ENCODE results near the gene HMCN2.

DNA sequence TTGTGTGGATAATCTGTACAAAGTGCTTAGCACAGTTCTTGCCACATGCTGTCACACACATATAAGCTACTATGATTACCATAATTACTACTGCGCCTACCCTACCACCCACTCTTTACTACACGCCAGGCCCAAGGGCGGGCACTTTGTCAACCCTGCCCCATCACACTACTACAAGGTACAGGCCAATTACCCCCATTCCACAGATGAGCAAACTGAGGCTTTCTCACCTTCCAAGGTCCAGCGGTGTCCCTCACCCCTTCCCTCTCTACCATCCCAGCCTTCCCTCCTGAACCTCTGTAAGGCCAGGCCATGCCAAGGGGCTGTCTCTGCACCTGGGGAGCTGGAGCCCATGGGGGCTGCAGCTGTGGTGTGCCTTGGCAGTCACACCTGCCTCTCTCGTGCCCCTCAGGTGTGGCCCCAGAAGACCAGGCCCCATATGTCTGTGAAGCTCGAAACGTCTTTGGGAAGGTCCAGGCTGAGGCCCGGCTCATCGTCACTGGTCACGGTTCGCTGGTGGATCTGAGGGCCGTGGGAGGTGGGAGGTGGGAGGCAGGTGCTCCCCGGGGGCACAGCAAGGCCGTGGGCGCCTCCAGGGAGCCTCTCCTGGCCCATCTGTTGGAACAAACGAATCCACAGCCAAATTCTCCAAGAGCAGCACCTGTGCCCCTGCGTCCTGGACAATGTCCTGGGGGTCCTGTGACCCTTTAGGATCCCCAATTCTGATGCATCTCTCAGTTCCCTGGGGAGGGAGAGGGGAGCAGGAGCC, 54.6 kb downstream of the HMCN2 start:
- TF ChIP-seq CTCF (IDR thresholded peaks at IDR 0.05) (no peak), POLR2A (IDR thresholded peaks at IDR 0.05) (no peak)

Data from right lobe of liver (tissue), 4 donors.